GM19239 (cell line): ENCODE measurements around the gene PRRC2C.
A peak's percentile ranks its signal among the peaks of the same experiment; 100 is the strongest.
"Not testable (repeated sequence)": the region's sequence is repeated elsewhere in the genome, so short reads cannot be mapped to it uniquely, and the experiment has no call there.

Experiments
- DNase-seq: peaks from one replicate; pipeline ENCODE4 v3.0.0; 2011; ENCODE audit warnings: low spot score; ENCODE audit not compliant: insufficient read length
- FAIRE-seq: peaks from 2 replicates; lab custom pipeline; 2011; peaks lifted over from hg19 to GRCh38; lab: Jason Lieb, UNC

PRRC2C gene

GRCh38 chr1:171581226-171581625, 95.9 kb downstream of the PRRC2C start:
- DNase-seq, result no peak
- peak; percentile 37 for FAIRE-seq

- no peak for DNase-seq
- FAIRE-seq, result no peak
Observed at GRCh38 chr1:171581766-171582165, 96.4 kb downstream of the PRRC2C start.

- no peak for DNase-seq
- FAIRE-seq, result no peak
Observed at GRCh38 chr1:171582589-171582988, 97.3 kb downstream of the PRRC2C start.

- no peak for DNase-seq
- FAIRE-seq, result peak; percentile 57
Observed at GRCh38 chr1:171583591-171584201, 98.4 kb downstream of the PRRC2C start.

- DNase-seq, result no peak
- FAIRE-seq, result no peak
Observed at GRCh38 chr1:171585715-171586114, 100.4 kb downstream of the PRRC2C start.

GRCh38 chr1:171588230-171588629, 102.9 kb downstream of the PRRC2C start:
- FAIRE-seq, result no peak
- DNase-seq, result no peak

GRCh38 chr1:171590022-171590421, 104.7 kb downstream of the PRRC2C start:
- DNase-seq (no peak), FAIRE-seq (no peak)

GRCh38 chr1:171595324-171595723, 110.0 kb downstream of the PRRC2C start:
- FAIRE-seq, result no peak

GRCh38 chr1:171596119-171596518, 110.8 kb downstream of the PRRC2C start:
- DNase-seq (no peak), FAIRE-seq (no peak)

More at GRCh38 chr1:171595324-171595723, 110.0 kb downstream of the PRRC2C start:
- DNase-seq, result no peak

GRCh38 chr1:171596705-171597104, 111.4 kb downstream of the PRRC2C start:
- FAIRE-seq, result no peak

GRCh38 chr1:171597203-171597602, 111.9 kb downstream of the PRRC2C start:
- FAIRE-seq (no peak), DNase-seq (no peak)

More at GRCh38 chr1:171596705-171597104, 111.4 kb downstream of the PRRC2C start:
- DNase-seq, result no peak

- DNase-seq, result not testable (repeated sequence)
- peak; percentile 58 for FAIRE-seq
Observed at GRCh38 chr1:171600310-171600709, 115.0 kb downstream of the PRRC2C start.

- FAIRE-seq (peak; percentile 28), DNase-seq (no peak)
Observed at GRCh38 chr1:171600862-171601261, 115.5 kb downstream of the PRRC2C start.

GRCh38 chr1:171603042-171603441, 117.7 kb downstream of the PRRC2C start:
- not testable (repeated sequence) for DNase-seq
- peak; percentile 8 for FAIRE-seq

- FAIRE-seq (peak; percentile 93), DNase-seq (no peak)
Observed at GRCh38 chr1:171606402-171606941, 121.1 kb downstream of the PRRC2C start.

GRCh38 chr1:171610385-171610784, 125.1 kb downstream of the PRRC2C start:
- FAIRE-seq (no peak), DNase-seq (no peak)

GRCh38 chr1:171611306-171611705, 126.0 kb downstream of the PRRC2C start:
- DNase-seq, result no peak
- no peak for FAIRE-seq

- FAIRE-seq (no peak), DNase-seq (no peak)
Observed at GRCh38 chr1:171613282-171613681, 128.0 kb downstream of the PRRC2C start.

- not testable (repeated sequence) for DNase-seq
- peak; percentile 86 for FAIRE-seq
Observed at GRCh38 chr1:171615122-171615906, 130.0 kb downstream of the PRRC2C start.

- FAIRE-seq, result no peak
- no peak for DNase-seq
Observed at GRCh38 chr1:171616586-171616985, 131.3 kb downstream of the PRRC2C start.

GRCh38 chr1:171622152-171622462, 136.8 kb downstream of the PRRC2C start, which contains the start of gene MYOCOS:
TSS of gene MYOCOS (plus strand) at chr1:171622243. CDS start at chr1:171623884, 1,641 bp downstream.
- DNase-seq (no peak), FAIRE-seq (no peak)
